ENCODE results near the gene ADAMTS16. TPM values are rescaled to one million over a fixed set of nuclear protein-coding genes. Genes with fewer than 3 reads are reported as not detected.

The ADAMTS16 gene
- total RNA-seq, 1 donor from 2014 or later: 5.7 TPM

DNA sequence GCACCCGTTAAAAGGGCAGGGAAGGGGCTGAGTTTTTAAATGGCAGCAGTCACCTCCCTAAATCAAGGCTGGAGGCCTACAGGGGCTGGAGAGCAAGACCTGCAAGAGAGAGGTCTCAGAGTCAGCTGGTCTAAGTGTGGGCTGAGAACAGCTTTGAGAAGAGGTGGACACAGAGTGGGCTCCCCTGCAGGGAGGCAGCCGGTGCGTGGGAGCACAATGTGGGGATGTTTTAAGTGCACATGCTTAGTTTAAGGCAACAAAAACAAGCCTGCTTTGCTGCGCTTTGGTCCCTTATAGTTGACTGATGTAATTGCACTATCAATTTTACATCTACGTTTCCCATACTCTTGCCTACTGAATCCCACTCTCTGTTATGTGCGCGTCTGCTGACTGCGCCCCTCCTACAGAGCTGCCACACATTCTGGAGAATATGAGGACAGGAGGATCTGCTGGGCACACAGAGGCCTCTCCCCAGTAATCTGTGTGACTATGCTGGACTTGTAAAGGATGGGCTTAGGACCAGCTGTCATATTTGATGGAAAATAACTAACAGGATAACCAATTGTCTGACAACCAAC lies 220.3 kb downstream of the ADAMTS16 start:
- Histone ChIP-seq H3K4me1 (ENCODE audit: control insufficient read depth in 3 of 3, insufficient read depth in 3 of 3, low read length in 3 of 3) (no peaks in the 10 kb centered on the region), H3K9ac (ENCODE audit: low read depth in 1 of 3, low read length in 3 of 3) (no peak overlapping the region), H3K4me3 (ENCODE audit: low read length in 3 of 3) (no peak overlapping the region), H3K36me3 (ENCODE audit: control insufficient read depth in 3 of 3, insufficient read depth in 3 of 3, low read length in 3 of 3) (no peaks in the 10 kb centered on the region), H3K27ac (ENCODE audit: low read depth, low read length) (no peak overlapping the region), H3K27me3 (ENCODE audit: control insufficient read depth in 3 of 3, insufficient read depth in 3 of 3, low read length in 3 of 3) (no peaks in the 10 kb centered on the region), H3K9me3 (ENCODE audit: control insufficient read depth in 3 of 3, low read length in 3 of 3) (no peaks in the 10 kb centered on the region)

DNA sequence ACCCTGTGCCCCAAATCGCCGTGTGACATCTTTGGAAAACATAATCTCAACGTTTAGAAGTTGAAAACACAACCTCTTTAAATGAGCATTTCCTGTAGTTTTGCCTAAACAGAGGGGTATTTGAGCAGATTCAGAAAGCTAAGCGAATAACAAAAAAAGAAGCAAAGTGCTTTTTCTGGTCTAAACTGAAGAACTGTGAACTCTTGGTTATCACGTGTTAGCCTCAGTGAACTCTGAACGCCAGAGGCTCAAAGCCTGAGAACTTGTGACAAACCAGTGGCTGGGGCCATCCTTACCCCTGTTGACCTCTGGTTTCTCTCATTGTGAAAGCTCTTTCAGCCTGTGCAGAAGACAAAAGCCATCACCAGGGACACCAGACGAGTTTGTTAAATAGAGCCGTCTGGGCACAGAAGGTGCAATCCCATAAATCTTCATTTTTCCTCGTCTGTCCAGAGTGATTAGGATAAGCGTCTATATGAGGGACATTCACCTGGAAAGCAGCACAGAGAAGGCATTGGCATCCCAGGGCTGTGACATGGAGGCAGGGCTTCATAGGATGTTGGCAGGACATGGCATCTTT lies 220.9 kb downstream of the ADAMTS16 start:
- H3K4me1 ChIP-seq (ENCODE audit: control insufficient read depth in 3 of 3, insufficient read depth in 3 of 3, low read length in 3 of 3): no peaks in the 10 kb centered on the region
- no peaks in the 10 kb centered on the region for H3K9me3 ChIP-seq (ENCODE audit: control insufficient read depth in 3 of 3, low read length in 3 of 3)
- no peak overlapping the region for H3K9ac ChIP-seq (ENCODE audit: low read depth in 1 of 3, low read length in 3 of 3)
- no peak overlapping the region for H3K27ac ChIP-seq (ENCODE audit: low read depth, low read length)
- H3K4me3 ChIP-seq (ENCODE audit: low read length in 3 of 3): no peak overlapping the region
- H3K36me3 ChIP-seq (ENCODE audit: control insufficient read depth in 3 of 3, insufficient read depth in 3 of 3, low read length in 3 of 3): no peaks in the 10 kb centered on the region
- H3K27me3 ChIP-seq (ENCODE audit: control insufficient read depth in 3 of 3, insufficient read depth in 3 of 3, low read length in 3 of 3): no peaks in the 10 kb centered on the region

DNA sequence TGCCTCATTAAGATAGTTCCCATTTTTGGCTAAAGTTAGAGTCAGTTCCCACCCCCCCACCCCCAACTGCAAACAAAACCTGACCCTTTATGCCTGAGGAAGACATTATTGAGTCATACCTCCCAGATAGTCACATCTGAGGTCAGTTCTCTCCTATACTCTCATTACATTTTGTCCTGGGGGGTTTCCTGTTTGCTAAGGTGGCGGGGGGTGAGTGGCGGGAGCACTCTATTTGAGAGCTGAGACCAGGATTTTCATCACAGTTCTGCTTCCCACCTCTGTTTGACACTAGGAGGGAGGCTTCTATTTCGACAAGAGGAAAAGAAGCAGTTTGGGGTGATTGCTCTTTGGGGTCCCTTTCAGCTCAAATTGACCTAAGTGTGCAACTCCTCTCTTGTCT lies 222.9 kb downstream of the ADAMTS16 start:
- Histone ChIP-seq H3K36me3 (ENCODE audit: control insufficient read depth in 3 of 3, insufficient read depth in 3 of 3, low read length in 3 of 3) (no peaks in the 10 kb centered on the region), H3K4me3 (ENCODE audit: low read length in 3 of 3) (no peak overlapping the region), H3K27me3 (ENCODE audit: control insufficient read depth in 3 of 3, insufficient read depth in 3 of 3, low read length in 3 of 3) (no peaks in the 10 kb centered on the region), H3K9me3 (ENCODE audit: control insufficient read depth in 3 of 3, low read length in 3 of 3) (no peaks in the 10 kb centered on the region), H3K27ac (ENCODE audit: low read depth, low read length) (no peak overlapping the region), H3K4me1 (ENCODE audit: control insufficient read depth in 3 of 3, insufficient read depth in 3 of 3, low read length in 3 of 3) (no peaks in the 10 kb centered on the region), H3K9ac (ENCODE audit: low read depth in 1 of 3, low read length in 3 of 3) (no peak overlapping the region)

DNA sequence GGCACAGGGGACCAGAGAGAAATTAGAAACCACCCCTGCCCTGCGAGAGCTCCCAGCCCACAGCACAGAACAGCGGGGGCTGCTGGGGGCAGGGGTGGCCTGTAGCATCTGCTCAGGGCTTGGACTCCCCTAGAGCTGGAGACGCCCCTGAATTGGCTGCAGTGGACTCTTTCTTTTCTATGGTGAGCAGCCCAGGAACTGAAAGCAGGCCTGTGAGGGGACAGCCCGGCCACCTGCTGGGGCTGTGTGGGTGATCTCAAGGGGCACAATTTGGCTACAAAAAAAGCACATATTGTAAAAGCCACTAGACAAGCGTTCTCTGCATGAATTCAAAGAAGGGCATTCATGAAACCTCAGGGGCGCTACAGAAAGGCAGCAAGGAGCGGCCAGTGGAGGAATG lies 224.8 kb downstream of the ADAMTS16 start:
- Histone ChIP-seq H3K9me3 (ENCODE audit: control insufficient read depth in 3 of 3, low read length in 3 of 3) (no peaks in the 10 kb centered on the region), H3K27me3 (ENCODE audit: control insufficient read depth in 3 of 3, insufficient read depth in 3 of 3, low read length in 3 of 3) (no peaks in the 10 kb centered on the region), H3K4me3 (ENCODE audit: low read length in 3 of 3) (no peak overlapping the region), H3K4me1 (ENCODE audit: control insufficient read depth in 3 of 3, insufficient read depth in 3 of 3, low read length in 3 of 3) (peaks cover 0 to 10% (median 2%) of the 10 kb centered on the region in 3 donors), H3K9ac (ENCODE audit: low read depth in 1 of 3, low read length in 3 of 3) (no peak overlapping the region), H3K27ac (ENCODE audit: low read depth, low read length) (no peak overlapping the region), H3K36me3 (ENCODE audit: control insufficient read depth in 3 of 3, insufficient read depth in 3 of 3, low read length in 3 of 3) (no peaks in the 10 kb centered on the region)

DNA sequence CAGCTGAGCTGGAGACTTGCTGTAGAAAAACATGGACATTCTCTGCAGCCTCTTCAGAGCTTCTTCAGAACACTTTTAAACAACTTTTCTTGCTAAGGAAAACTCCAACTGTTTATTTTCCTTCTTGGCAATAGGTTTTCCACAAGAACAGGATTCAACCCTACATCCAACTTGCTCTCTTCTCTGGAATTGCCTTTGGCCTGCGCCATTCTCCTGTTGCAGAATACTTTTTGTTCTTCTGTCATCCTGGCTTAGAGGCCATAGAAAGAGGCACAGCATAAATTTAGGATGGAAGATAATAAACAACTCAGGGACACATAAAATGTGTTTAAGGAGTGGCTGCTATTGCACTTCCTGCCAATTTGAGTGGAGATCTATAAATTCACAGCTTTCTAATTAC lies 227.6 kb downstream of the ADAMTS16 start:
- no peaks in the 10 kb centered on the region for H3K27me3 ChIP-seq (ENCODE audit: control insufficient read depth in 3 of 3, insufficient read depth in 3 of 3, low read length in 3 of 3)
- H3K9me3 ChIP-seq (ENCODE audit: control insufficient read depth in 3 of 3, low read length in 3 of 3): no peaks in the 10 kb centered on the region

DNA sequence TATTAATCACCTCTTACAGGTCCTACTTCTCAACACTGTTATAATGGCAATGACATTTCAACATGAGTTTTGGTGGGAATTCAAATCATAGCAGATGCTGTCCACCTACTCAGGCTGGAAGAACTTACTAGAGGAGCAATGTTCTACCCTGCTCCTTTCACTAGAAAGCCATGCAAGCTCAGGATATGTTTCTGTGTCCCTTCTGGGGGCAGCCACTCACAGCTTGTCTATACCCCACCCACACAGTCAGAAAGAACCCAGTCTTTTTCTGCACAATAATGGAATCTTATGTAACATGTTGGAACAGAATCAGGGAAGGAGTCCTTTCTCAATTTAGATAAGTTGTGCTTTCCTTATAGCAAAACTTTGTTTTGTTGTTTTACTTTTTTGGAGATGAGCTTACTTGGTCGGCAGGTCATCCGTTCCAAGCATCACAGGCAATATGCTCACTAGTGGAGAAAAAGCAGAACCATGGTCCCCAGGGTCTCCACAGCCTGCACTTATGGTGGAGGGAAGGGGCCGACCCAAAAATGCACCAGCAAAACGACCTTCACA lies 229.0 kb downstream of the ADAMTS16 start:
- peaks cover 0 to 20% (median 13%) of the 10 kb centered on the region in 3 donors for H3K4me1 ChIP-seq (ENCODE audit: control insufficient read depth in 3 of 3, insufficient read depth in 3 of 3, low read length in 3 of 3)
- peaks cover 0 to 4% (median 0%) of the 10 kb centered on the region in 3 donors for H3K27me3 ChIP-seq (ENCODE audit: control insufficient read depth in 3 of 3, insufficient read depth in 3 of 3, low read length in 3 of 3)
- no peak overlapping the region for H3K9ac ChIP-seq (ENCODE audit: low read depth in 1 of 3, low read length in 3 of 3)
- H3K4me3 ChIP-seq (ENCODE audit: low read length in 3 of 3): no peak overlapping the region
- H3K9me3 ChIP-seq (ENCODE audit: control insufficient read depth in 3 of 3, low read length in 3 of 3): no peaks in the 10 kb centered on the region
- H3K27ac ChIP-seq (ENCODE audit: low read depth, low read length): no peak overlapping the region
- H3K36me3 ChIP-seq (ENCODE audit: control insufficient read depth in 3 of 3, insufficient read depth in 3 of 3, low read length in 3 of 3): no peaks in the 10 kb centered on the region

More for the DNA sequence above, 227.6 kb downstream of the ADAMTS16 start:
- Histone ChIP-seq H3K4me3 (ENCODE audit: low read length in 3 of 3) (no peak overlapping the region), H3K4me1 (ENCODE audit: control insufficient read depth in 3 of 3, insufficient read depth in 3 of 3, low read length in 3 of 3) (peaks cover 0 to 16% (median 7%) of the 10 kb centered on the region in 3 donors), H3K9ac (ENCODE audit: low read depth in 1 of 3, low read length in 3 of 3) (no peak overlapping the region), H3K36me3 (ENCODE audit: control insufficient read depth in 3 of 3, insufficient read depth in 3 of 3, low read length in 3 of 3) (no peaks in the 10 kb centered on the region), H3K27ac (ENCODE audit: low read depth, low read length) (no peak overlapping the region)

Small RNA genes lying within 50 kb of the gene (small RNA-seq; reads per million reads assigned to genes)
- not detected for gene RN7SKP73

Measured in skeletal muscle tissue (tissue), 5 donors.